ENCODE measurements around the gene TIMP1.

The TIMP1 gene

GRCh38 chrX:47608130-47608810 is 26.0 kb downstream of the TIMP1 start:
- DNase-seq: no peak

- no peak for DNase-seq
Observed at GRCh38 chrX:47610511-47610910, 28.3 kb downstream of the TIMP1 start.

GRCh38 chrX:47611489-47611888 is 29.3 kb downstream of the TIMP1 start:
- no peak for DNase-seq

DNA sequence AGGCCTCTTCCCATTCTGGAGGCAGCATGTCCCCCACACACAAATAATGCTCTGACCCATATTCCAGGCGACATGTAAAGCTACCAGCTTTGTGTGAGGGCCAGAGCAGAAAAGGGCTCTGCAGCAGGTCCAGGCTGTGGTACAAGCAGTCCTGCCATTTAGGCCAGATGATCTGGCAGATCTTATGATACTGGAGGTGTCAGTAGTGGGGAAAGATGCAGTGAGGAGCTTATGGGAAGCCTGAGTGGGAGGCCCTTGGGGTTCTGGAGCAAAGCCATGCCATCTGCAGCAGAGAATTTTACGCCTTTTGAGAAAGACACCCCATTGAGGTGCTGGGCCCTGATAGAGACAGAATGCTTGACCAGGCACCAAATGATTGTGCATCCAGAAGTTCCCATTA is 29.7 kb downstream of the TIMP1 start:
- DNase-seq: no peak

DNA sequence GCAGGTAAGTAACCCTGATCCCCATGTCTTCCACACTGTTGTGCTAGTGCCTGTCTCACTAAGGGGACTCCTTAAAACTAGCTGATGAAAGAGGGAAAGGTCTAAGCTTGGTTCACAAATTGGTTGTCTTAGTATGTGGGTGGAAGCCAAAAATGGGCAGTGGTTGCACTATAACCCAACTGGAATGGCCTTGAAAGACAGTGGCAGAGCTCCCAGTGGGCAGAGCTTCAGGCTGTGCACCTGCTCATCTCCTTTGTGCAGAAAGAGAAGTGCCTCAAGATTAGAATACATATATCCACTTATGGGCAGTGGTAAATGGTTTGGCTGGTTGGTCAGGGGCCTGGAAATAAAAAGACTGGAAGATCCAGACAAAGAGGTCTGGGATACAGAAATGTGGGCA is 30.2 kb downstream of the TIMP1 start:
- DNase-seq: no peak

DNA sequence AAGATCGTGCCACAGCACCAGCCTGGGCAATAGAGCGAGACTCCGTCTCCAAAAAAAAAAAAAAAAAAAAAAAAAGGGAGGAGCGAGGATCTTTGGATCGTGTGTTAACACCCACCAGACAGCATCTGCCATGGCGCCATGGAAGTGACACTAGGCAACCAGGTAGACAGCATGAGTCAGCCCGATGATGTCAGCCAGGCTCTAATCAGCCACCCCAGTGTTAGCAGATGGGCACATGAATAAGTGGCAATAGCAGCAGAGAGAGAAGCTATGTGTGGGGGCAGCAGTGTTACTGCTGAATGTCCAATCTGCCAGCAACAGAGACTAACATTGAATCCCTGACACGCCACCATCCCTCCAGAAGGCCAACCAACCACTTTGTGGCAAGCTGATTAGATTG is 30.8 kb downstream of the TIMP1 start:
- no peak for DNase-seq

- no peak for DNase-seq
Observed at GRCh38 chrX:47614618-47615017, 32.4 kb downstream of the TIMP1 start.

DNA sequence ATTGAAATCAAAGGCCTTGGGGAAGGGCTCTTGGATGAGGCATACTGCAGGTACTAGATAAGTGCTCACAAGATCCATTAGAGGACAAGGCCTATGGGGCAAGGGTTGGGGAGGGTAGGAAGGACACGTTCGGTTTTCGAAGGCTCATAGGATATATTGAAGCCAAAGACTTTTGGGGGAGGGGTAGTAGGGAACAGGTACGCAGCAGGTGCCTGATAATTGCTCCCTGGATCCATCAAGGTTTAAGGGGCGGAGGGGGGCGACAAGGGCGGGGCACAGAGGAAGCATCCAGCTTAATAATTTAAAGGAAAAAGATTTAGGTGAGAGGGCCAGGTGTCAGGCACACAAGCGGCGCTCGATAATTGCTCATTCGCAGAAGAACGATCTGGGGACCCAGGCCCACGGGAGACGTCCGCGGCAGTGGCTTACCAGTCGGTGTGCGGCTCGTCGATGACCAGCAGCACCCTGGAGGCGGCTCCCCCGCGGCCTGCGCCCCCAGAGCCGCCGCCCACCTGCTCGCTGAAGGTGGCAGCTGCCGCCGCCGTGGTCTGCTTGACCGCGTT is 36.8 kb downstream of the TIMP1 start:
- no peak for DNase-seq

GRCh38 chrX:47619486-47620302 is 37.5 kb downstream of the TIMP1 start, which contains the start of gene SYN1:
SYN1 (minus strand) TSS chrX:47619857; CDS start chrX:47619728, 129 bp downstream.
- peak; percentile 79 for DNase-seq

DNA sequence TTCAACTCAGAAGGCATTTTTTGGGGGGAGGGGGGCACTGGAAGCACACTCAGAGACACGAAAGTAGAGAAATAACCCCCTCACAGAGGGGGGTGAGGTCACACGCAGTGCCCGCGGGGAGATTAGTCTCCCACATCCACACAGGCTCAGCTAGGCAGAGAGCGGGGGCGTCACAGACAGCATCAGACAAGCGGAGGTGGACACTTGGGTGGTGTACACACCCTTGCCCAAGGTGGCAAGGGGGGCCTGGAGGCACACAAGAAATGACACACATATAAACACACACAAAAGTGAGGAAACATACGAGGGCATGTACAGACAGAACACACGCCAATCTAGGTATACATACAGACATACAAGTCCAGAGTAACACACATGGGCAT is 38.1 kb downstream of the TIMP1 start:
- DNase-seq: no peak

DNA sequence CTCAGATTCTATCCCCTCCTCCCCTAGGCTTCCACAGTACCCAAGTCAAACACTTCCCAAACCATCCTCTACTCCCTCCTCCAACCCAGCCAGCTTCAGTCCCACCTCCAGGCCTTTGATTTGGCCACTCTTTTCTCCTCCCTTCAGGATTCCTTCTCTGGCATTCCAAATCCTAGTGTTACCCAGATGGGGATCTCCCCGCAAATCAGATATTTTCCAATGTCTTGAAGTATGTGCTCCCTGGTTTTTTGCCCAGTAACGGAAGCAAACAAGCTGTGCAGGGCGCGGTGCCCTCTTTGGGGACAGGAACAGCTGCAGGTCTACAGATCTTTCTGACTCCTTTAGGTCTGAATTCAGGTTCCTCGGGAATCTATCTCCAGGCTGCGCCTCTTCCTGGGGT is 39.6 kb downstream of the TIMP1 start:
- DNase-seq: no peak

- DNase-seq: peak; percentile 36
Observed at GRCh38 chrX:47623540-47624027, 41.3 kb downstream of the TIMP1 start.

DNA sequence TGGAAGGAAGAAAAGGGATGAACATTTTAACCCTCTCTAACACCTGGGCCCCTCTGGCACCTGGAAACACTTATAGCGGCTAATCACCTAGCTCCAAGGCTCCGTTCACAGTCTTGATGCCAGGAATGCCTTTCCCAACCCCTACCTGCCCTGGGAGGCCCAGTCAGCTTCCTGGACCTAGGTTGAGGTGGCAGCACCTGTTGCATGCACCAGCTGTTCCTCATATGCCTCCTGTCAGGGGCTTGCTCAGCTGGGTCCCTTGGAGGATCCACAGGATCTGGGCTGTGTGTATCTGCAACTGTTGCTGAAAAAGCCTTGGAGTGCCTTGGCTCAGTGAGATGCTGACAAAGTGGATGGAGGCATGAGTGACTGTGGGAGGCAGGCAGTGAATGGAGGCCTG is 43.1 kb downstream of the TIMP1 start:
- DNase-seq: no peak

GRCh38 chrX:47628982-47629381 is 46.7 kb downstream of the TIMP1 start:
- no peak for DNase-seq

DNA sequence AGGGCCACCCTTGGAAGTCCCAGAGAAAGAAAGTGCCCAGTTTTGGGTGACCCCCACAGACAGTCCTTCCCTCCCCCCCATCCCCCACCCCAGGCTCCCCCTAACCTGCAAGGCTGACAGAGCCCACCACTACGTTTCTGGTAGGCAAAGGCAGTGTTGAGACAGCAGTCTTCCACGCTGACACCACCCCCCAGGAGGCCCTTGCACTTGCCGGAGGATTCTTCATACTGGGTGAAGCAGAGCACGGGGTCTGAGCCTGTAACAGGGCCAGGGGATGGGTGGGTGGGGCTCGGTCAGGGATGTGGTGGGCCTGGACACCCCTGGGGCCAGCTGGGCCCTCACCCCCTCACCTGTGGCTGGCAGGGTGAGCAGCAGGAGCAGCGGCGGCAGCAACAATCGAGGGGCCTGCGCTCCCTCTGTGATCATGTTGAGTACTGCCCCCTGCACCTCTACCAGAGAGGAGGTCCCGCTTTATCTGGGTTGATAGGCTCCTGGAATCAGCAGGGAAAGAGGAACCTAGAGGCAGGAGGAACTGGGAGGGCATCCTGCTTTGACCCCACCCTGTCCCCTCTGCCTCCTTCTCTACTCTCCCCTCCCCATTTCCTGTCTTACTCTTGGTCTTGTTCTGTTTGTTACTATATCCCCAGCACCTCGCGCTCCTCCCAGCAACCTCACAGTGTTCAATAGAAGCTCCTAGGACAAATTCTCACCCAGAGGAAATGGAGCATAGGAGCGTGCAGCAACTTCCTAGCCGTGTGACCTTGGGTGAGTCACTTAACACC is 47.4 kb downstream of the TIMP1 start, which contains the start of gene CFP:
Gene CFP (minus strand): TSS at position 512 of the 782 bp plus-strand sequence. CDS start 86 bp downstream, at position 426.
- DNase-seq: no peak

GRCh38 chrX:47631676-47632075 is 49.4 kb downstream of the TIMP1 start:
- DNase-seq: no peak

DNA sequence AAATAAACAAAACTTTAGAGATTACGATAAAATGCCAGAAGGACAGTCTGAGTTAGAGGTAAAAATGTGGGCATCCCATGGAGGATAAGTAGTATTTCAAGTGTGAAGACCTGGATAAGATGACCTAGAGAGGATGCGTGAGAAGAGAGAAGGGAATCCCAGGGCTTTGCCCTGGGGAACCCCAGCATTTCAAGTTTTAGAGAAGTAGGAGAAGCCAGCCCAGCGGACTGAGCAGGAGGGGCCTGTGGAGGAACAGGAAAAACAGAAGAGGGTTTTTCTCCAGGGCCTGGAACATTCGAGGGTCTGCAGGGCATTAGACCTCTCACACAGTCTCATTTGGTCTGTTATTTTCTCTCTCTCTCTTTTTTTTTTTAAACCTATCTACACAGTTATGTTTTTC is 50.4 kb downstream of the TIMP1 start:
- no peak for DNase-seq

GRCh38 chrX:47633689-47634590 is 51.7 kb downstream of the TIMP1 start:
- no peak for DNase-seq

DNA sequence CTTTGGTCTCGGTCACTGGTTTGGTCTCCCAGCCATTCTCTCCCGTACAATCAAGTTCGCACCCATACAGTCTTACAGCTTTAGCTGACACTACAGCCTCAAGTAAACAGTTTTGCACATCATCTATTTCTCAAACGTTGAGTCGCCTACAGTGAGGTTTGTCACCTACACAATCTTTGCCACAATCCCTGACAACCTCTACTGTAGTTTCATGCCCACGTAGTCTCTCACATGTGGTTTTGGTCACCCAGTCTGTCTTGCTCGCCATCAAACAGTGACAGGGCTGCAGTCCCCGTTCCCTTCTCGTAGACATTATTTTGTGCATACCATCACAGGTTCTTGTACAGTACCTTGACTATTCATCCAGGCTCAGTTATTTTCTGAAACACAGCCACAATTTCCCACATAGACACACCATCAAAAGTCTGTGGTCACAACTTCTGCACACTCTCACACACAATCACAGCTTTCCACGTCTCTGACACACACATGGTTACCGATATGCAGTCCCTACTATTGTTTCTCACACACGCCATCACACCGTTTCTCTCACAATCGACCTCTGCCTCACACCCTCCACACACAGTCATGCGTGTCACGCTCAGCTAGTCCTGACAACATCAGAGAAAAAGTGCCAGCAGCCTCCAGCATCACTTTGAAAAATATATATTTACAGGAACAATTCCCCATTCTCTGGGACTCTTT is 52.8 kb downstream of the TIMP1 start:
- no peak for DNase-seq
